CD4-positive, alpha-beta T cell treated with Interleukin-4 for 1 hour (primary cell): ENCODE measurements around the gene PAIP2B.

ENCODE experiments used
- DNase-seq, 2 donors: peaks; one replicate each; pipeline ENCODE4 v3.0.0-alpha.2; 2020 to 2022

Gene PAIP2B

GRCh38 chr2:71150082-71150816, 76.7 kb downstream of the PAIP2B start:
- DNase-seq = no peak

- no peak for DNase-seq
Observed at GRCh38 chr2:71148506-71149063, 78.3 kb downstream of the PAIP2B start.

GRCh38 chr2:71143782-71144181, 83.1 kb downstream of the PAIP2B start:
- no peak for DNase-seq

GRCh38 chr2:71136174-71136573, 90.7 kb downstream of the PAIP2B start:
- no peak for DNase-seq

GRCh38 chr2:71133603-71134002, 93.3 kb downstream of the PAIP2B start:
- DNase-seq = no peak
